Measurements from ENCODE around the gene SMARCE1.

SMARCE1 gene

GRCh38 chr17:40577611-40578065 lies 70.0 kb downstream of the SMARCE1 start:
- DNase-seq: no peak

- DNase-seq: no peak
Measured at GRCh38 chr17:40576113-40576740, 71.4 kb downstream of the SMARCE1 start.
